EH (cell line): ENCODE measurements around the gene TUBB4A.

Source experiments
- DNase-seq: peaks from one replicate; pipeline ENCODE4 v3.0.0-alpha.2; 2015; ENCODE audit warnings: low read depth

Gene TUBB4A

DNA sequence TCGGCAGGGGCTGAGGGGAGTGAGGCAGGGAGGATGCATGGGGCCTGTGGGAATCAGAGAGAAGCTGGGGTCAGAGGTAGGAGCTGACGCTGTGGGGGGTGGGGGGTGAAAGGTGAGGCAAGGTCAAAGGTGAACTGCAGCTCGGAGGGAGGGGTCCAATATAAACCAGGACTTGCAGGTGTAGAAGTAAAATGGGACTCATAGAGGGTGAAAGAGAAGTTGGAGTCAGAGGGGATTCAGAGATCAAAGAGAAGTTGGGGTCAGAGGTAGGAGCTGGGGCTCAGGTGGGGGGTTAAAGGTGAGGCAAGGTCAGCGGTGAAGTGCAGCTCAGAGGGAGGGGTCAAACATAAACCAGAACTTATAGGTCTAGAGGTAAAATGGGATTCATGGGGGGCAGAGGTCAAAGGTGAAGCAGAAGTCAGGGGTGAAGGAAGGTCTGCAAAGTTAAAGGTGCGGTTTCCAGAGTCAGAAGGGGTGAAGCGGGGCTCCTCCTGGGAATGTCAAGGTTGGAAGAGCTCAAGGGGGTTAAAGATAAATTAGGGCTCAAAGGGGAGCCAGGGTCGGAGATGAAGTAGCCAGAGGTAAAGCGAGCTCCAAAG, 7.6 kb downstream of the TUBB4A start:
- no peak for DNase-seq

GRCh38 chr19:6491802-6492592, 10.1 kb downstream of the TUBB4A start:
- no peak for DNase-seq

DNA sequence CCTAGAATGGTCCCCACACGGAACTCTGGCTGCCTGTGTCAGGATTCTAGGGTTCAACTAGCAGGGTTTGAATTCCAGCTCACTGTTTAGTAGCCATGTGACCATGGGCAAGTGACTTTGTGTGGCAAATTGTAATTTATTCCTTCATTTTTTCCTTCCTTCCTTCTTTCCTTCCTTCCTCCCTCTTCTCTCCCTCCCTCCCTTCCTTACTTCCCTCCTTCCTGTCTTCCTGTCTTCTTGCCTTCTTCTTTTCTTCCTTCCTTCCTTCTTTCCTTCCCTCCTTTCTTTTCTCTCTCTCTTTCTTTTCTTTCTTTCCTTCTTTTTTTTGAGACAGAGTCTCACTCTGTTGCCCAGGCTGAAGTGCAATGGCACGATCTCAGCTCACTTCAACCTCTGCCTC, 12.0 kb downstream of the TUBB4A start:
- no peak for DNase-seq

DNA sequence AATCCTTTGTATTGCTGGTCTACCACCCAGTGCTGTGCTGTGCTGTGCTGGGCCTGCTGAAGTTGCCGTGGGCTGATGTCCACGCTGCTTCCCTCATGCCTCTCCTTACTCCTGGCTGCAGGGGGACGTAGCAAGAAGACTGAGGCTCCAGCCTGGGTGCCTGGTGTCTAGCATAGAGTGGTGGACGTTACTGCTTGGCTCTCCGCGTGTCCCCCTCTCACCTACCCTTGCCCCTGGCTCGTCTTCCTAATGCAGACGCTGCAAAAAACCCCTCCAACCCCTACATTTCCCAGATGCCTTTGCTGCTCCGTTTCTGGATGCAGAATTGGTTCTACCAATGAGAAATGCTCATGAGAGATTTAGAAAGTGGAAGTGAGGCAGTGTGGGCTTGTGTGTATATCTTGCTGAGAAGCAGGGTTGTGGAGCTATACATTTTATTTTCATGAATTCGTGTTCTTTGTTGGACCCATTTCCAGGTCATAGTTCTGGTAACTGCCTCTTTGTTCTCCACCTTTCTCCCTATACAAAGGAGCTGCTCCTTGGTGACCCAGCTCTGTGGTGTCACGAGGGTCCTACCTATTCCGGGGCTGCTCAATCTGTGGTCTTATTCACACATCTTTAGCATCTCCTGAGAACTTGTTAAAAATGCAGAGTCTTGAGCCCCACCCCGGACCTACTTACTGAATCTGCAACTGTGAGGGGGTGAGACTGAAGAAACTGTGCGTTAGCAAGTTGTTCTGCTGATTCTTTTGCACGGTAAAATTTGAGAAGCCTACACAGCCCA, 12.6 kb downstream of the TUBB4A start:
- no peak for DNase-seq

- DNase-seq: no peak
Measured at GRCh38 chr19:6484831-6485230, 17.3 kb downstream of the TUBB4A start.

DNA sequence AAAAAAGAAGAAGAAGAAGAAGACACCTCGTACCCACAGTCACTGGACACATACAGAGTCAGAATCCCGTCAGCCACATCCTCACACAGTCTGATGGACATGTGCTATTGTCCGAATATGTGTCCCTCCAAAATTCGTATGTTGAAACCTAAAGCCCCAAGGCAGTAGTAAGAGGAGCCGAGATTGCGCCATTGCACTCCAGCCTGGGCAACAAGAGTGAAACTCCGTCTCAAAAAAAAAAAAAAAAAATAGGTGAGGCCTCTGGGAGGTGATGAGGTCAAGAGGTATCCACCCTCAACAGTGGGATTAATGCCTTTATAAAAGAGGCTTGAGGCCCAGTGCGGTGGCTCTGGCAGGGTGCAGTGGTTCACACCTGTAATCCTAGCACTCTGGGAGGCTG, 17.9 kb downstream of the TUBB4A start:
- no peak for DNase-seq

DNA sequence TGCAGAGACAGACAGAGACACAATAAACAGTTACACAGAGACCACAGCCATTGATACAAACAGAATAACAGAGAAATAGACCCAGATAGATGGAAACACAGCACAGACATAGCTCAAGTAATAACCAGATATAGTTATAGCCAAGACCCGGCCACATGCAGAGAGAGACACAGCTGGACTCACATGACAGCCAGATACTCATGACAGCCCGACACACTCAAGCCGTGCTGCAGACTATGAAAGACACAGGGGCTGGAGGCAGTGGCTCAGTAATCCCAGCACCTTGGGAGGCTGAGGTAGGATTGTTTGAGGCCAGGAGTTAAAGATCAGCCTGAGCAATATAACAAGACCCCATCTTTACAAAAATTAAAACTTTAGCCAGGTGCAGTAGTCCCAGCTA, 18.9 kb downstream of the TUBB4A start:
- no peak for DNase-seq

GRCh38 chr19:6482343-6482686, 19.8 kb downstream of the TUBB4A start:
- DNase-seq: no peak

DNA sequence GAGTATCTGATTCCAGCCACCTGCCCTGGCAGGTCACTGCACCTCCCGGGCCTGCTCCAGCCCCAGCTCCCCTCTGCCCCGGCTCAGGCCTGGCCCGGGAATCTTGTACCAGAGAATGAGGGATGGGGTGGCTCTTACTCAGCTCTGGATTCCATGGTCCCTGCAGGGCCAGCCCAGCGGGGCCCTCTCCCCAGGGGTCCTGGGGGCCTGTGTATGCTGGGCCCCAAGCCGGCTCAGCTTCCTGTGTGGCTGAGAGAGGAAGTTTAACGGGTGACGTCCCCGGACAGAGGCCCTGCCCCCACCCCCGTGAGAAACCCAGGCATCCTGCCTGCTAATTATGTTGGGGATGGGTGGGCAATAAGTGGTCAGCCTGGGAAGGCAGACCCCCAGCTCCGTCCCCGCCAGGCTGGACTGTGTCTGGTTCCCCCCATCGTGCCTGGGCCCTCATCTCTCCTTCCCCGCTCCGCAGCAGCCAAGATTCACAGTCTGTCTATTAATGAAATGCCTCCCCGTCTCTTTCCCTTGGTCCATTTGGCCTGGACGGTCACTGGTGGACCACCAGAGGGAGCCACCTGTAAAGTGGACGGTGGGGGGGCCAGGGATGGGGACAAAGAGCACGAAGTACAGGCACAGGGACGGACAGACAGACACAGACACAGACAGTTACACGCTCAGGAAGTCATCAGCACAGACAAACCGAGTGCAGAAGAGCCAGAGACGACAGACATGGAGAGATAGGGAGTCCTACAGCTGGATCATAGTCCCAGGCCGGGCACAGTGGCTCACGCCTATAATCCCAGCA, 20.4 kb downstream of the TUBB4A start, which contains the start of gene DENND1C:
Gene DENND1C (minus strand): TSS at position 247 of the 802 bp plus-strand sequence. CDS start 92 bp downstream, at position 155.
- peak; percentile 18 for DNase-seq

DNA sequence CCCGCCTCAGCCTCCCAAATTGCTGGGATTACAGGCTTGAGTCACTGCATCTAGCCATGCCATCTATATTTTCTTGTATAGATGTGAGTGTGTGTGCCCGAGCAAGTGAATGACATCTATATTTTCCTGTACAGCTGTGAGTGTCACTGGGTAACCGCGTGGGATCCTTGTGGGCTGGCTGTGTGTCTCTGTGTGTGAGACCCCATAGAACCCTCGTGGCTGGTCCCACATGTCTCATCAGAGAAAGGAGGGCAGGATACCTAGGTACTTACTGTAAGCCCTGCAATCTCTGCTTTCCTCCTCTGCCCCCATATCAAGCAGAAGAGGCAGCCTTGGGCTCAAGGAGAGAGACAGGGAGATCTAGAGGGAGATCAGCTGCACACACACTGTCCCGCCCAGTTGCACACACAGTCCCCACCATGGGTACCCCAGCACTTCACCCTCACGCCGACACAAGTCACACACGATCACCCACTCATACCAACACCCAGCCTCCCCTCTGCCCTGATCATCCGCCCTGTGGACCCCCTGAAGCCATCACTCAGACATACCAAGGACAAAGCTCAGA, 21.2 kb downstream of the TUBB4A start:
- no peak for DNase-seq

DNA sequence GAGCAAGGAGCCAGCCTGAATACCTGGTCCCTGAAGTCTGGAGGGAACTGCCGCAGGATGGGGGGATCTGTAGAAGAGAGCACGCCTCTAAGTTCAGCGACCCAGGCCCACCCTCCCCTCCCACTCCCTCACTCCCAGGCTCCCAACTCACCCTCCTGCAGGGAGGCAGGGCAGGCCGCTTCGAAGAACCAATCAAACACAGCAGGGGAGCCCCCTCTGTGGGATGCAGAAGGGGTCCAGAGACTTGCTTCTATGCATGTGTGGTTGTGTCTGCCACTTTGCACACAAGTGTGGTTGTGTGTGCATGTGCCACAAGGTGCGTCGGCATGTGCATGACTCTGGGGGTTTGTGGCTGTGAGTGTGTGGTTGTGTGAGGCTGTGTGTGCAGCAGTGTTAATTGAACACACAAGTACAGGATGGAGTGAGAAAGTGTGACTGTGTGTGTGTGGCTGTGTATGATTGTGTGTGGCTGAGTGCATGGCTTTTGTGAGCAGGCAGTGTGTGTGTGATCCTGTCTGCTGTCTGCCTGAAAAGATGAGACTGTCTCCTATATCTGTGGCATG, 22.2 kb downstream of the TUBB4A start:
- no peak for DNase-seq

GRCh38 chr19:6478815-6479214, 23.3 kb downstream of the TUBB4A start:
- no peak for DNase-seq

- no peak for DNase-seq
Measured at GRCh38 chr19:6476896-6477431, 25.1 kb downstream of the TUBB4A start.

GRCh38 chr19:6476155-6476895, 25.8 kb downstream of the TUBB4A start:
- peak; percentile 38 for DNase-seq

DNA sequence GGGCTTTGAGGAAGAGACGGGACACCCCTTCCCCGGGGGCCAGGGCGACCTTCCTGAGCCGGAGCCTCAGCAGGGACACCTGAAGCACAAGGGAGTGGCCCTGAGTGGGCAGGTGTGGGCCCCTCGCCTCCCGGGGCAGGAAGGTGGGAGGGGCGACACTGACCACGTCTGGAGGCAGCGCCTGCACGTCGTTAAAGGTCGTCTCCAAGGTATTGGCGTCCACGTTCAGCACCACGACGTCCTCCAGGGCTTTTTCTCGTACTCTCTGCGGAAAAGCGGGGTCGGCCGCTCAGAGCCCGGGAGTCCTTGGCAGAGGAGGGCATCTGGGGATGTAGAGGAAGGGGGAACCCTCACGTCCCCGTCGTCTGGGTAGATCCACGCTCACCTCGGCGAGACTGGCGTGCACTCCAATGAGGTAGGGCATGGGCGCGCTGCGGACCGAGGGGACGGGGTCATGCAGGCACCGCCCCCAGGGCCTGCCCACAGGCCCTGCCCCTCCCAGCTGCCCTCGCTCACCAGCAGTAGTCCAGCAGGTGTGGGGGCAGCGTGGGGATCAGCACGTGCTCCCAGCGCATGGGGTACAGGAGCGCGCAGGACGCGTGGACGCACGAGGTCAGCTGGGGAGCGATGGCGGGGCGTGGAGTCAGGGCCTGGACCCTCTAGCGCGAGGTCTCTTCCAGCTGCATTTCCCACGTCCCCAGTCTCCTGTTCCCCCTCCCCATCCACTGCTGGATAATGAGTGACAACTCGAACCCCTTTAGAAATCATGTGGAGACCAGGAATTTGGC, 26.6 kb downstream of the TUBB4A start:
- DNase-seq: no peak

DNA sequence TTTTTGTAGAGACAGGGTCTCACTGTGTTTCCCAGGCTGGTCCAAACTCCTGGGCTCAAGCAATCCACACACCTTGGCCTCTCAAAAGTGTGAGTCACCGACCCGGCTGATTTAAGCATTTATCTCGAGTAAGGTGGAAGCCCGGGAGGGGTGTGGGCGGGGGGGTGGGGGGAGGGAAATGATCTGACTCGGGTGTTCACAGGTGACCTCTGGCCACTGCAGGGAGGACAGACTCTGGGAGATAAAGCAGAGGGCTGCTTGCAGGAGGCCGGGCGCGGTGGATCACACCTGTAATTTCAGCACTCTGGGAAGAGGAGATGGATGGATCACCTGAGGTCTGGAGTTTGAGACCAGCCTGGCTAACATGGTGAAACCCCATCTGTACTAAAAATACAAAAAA, 28.5 kb downstream of the TUBB4A start:
- no peak for DNase-seq

DNA sequence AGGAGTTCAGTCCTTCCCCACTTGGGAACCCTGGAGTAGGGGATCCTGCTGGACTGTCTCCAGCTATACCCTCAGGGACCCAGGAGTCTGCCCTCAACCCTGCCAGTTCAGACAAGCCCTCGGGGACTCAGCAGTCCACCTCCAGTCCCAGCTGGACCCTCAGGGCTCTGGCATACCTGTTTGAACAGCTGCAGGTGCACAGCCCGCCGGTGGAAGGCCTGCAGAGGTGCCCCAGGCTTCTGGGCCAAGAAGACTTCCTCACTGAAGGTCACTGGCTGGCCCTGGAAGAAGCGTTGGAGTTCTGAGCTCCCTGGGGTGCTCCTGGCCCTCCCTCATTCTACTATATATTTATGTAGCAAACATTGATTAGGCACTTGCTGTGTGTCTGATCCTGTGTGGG, 29.4 kb downstream of the TUBB4A start:
- no peak for DNase-seq

DNA sequence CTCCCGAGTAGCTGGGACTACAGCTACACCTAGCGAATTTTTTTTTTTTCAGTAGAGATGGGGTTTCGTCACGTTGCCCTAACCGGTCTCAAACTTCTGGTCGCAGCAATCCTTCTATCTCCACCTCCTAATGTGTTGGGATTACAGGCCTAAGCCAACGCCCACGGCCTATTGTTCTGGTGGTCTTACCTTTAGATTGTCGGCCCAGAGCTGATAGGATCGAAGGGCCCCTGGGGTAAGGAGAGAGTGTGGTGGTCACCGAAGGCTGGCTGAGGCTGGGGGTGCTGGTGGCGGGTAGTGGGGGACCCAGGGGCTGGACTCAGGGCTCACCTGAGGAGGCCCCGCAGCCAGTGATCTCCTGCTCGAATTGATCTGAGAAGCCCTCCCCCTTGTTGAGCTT, 31.0 kb downstream of the TUBB4A start:
- DNase-seq: no peak

DNA sequence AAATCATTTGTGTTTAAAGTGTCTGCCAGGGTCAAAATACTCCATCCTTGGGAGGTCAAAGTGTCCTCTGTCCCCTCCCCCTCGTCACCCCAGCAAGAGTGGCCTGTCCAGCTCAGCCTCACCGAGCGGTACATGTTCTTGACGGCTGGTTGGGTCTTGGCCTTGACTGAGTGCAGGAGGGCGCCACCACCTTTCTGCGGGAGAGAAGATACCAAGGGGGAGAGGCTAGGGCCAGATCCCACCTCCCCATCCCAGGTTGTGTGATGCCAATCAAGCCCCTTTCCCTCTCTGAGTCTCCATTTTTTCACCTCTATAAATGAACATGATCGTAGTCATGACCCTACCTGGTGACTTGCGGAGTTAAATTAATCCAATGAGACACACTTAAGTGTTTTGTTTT, 31.9 kb downstream of the TUBB4A start:
- DNase-seq: no peak

DNA sequence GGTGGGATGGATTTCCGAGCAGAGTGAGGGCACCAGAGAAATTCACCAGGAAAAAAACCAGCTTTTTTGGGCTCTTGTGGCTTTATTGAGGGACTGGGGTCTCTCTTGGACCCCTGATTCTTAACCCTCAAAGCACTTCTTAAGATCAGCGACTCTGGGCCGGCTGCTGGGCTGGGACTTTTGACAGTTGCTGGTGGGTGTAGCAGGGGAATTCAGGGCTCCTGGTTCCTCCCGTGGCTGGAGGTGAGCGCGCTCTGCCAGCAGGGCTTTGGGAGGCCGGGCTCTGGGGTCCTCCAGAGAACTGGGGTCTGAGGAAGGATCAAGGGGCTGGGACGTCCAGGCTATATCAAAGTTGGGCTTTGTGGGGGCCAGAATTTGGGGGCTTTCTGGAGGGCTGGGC, 34.7 kb downstream of the TUBB4A start:
- DNase-seq: no peak
